Stimulated activated naive B cell treated with anti-CD40 and anti-IgM and Interleukin-4, amounts not matched to agents 10 μg/mL and 1 μg/mL and 100 μg/mL, for 72 hours (primary cell): ENCODE measurements around the gene UTY.

ENCODE experiments used
- ATAC-seq, 2 donors: fragments of 150-1000 bp; cut with Tn5 transposase; replicated peaks; 2 replicates each; pipeline ENCODE4 v1.10.0; 2021; ENCODE audit warnings: moderate library complexity in 1 of 2
- DNase-seq: peaks from one replicate; pipeline ENCODE4 v3.0.0; 2021
- H3K27ac Mint-ChIP-seq: one replicate; pipeline ENCODE4 v1.8.0; 2022; ENCODE audit warnings: mild to moderate bottlenecking, mixed read lengths
- H3K27me3 Mint-ChIP-seq, 2 donors: one replicate each; pipeline ENCODE4 v1.8.0; 2022; ENCODE audit warnings: mixed read lengths in 2 of 2
- H3K36me3 Mint-ChIP-seq, 2 donors: one replicate each; pipeline ENCODE4 v1.8.0; 2022; ENCODE audit warnings: mixed read lengths in 2 of 2, mild to moderate bottlenecking in 1 of 2
- H3K4me1 Mint-ChIP-seq, 2 donors: one replicate each; pipeline ENCODE4 v1.8.0; 2022; ENCODE audit warnings: mixed read lengths in 2 of 2, mild to moderate bottlenecking in 1 of 2
- H3K4me3 Mint-ChIP-seq, 2 donors: one replicate each; pipeline ENCODE4 v1.8.0; 2022; ENCODE audit warnings: mild to moderate bottlenecking in 2 of 2, mixed read lengths in 2 of 2, moderate library complexity in 1 of 2
- H3K9me3 Mint-ChIP-seq, 2 donors: one replicate each; pipeline ENCODE4 v1.8.0; 2022; ENCODE audit warnings: mixed read lengths in 2 of 2, mild to moderate bottlenecking in 1 of 2

Gene UTY

GRCh38 chrY:13363641-13364040 lies 116.2 kb downstream of the UTY start:
- H3K4me3 Mint-ChIP-seq: no peak overlapping the region
- DNase-seq (no peak), ATAC-seq (no peak)
- peaks cover 0 to 20% of the 10 kb centered on the region in 2 donors for H3K4me1 Mint-ChIP-seq
- H3K36me3 Mint-ChIP-seq: peaks cover 0 to 5% of the 10 kb centered on the region in 2 donors
- no peaks in the 10 kb centered on the region for H3K9me3 Mint-ChIP-seq
- H3K27ac Mint-ChIP-seq: no peak overlapping the region
- H3K27me3 Mint-ChIP-seq: no peaks in the 10 kb centered on the region

- Mint-ChIP-seq H3K27ac (no peak overlapping the region), H3K27me3 (no peaks in the 10 kb centered on the region), H3K4me1 (peaks cover 0 to 20% of the 10 kb centered on the region in 2 donors), H3K36me3 (peaks cover 0 to 5% of the 10 kb centered on the region in 2 donors), H3K9me3 (no peaks in the 10 kb centered on the region), H3K4me3 (no peak overlapping the region)
- ATAC-seq (peak in 1 of 2 donors; percentile 70), DNase-seq (no peak)
Measured at GRCh38 chrY:13362662-13363061, 117.2 kb downstream of the UTY start.

- Mint-ChIP-seq H3K27ac (no peak overlapping the region), H3K4me3 (no peak overlapping the region), H3K9me3 (no peaks in the 10 kb centered on the region), H3K4me1 (peaks cover 0 to 20% of the 10 kb centered on the region in 2 donors), H3K36me3 (peaks cover 0 to 5% of the 10 kb centered on the region in 2 donors), H3K27me3 (no peaks in the 10 kb centered on the region)
- ATAC-seq (no peak), DNase-seq (no peak)
Measured at GRCh38 chrY:13361656-13362636, 117.9 kb downstream of the UTY start.

GRCh38 chrY:13351443-13351842 lies 128.4 kb downstream of the UTY start:
- DNase-seq (no peak), ATAC-seq (no peak)
- H3K4me1 Mint-ChIP-seq: peaks cover 0 to 9% of the 10 kb centered on the region in 2 donors
- H3K4me3 Mint-ChIP-seq: no peak overlapping the region
- peaks cover 0 to 13% of the 10 kb centered on the region in 2 donors for H3K36me3 Mint-ChIP-seq
- no peaks in the 10 kb centered on the region for H3K27me3 Mint-ChIP-seq
- H3K27ac Mint-ChIP-seq: no peak overlapping the region
- H3K9me3 Mint-ChIP-seq: no peaks in the 10 kb centered on the region

- DNase-seq (no peak), ATAC-seq (no peak)
- H3K4me1 Mint-ChIP-seq: peaks cover 0 to 16% of the 10 kb centered on the region in 2 donors
- H3K27me3 Mint-ChIP-seq: no peaks in the 10 kb centered on the region
- H3K4me3 Mint-ChIP-seq: no peak overlapping the region
- H3K27ac Mint-ChIP-seq: no peak overlapping the region
- H3K9me3 Mint-ChIP-seq: no peaks in the 10 kb centered on the region
- peaks cover 0 to 12% of the 10 kb centered on the region in 2 donors for H3K36me3 Mint-ChIP-seq
Measured at GRCh38 chrY:13347106-13347505, 132.7 kb downstream of the UTY start.

- H3K4me1 Mint-ChIP-seq: peaks cover 0 to 8% of the 10 kb centered on the region in 2 donors
- H3K27me3 Mint-ChIP-seq: no peaks in the 10 kb centered on the region
- ATAC-seq (no peak), DNase-seq (no peak)
- H3K36me3 Mint-ChIP-seq: peaks cover 0 to 14% of the 10 kb centered on the region in 2 donors
- H3K27ac Mint-ChIP-seq: no peak overlapping the region
- no peak overlapping the region for H3K4me3 Mint-ChIP-seq
- no peaks in the 10 kb centered on the region for H3K9me3 Mint-ChIP-seq
Measured at GRCh38 chrY:13345549-13345948, 134.3 kb downstream of the UTY start.

- H3K4me1 Mint-ChIP-seq: peaks cover 0 to 25% of the 10 kb centered on the region in 2 donors
- H3K36me3 Mint-ChIP-seq: peaks cover 0 to 24% of the 10 kb centered on the region in 2 donors
- no peak overlapping the region for H3K27ac Mint-ChIP-seq
- no peak overlapping the region for H3K4me3 Mint-ChIP-seq
- ATAC-seq: peak in 1 of 2 donors; percentile 79
- no peak for DNase-seq
- H3K27me3 Mint-ChIP-seq: no peaks in the 10 kb centered on the region
- H3K9me3 Mint-ChIP-seq: no peaks in the 10 kb centered on the region
Measured at GRCh38 chrY:13343307-13343946, 136.4 kb downstream of the UTY start.

GRCh38 chrY:13339939-13340338 lies 139.9 kb downstream of the UTY start:
- Mint-ChIP-seq H3K36me3 (peaks cover 0 to 23% of the 10 kb centered on the region in 2 donors), H3K27ac (no peak overlapping the region), H3K4me3 (no peak overlapping the region)

GRCh38 chrY:13339381-13339780 lies 140.5 kb downstream of the UTY start:
- Mint-ChIP-seq H3K27ac (no peak overlapping the region), H3K36me3 (peaks cover 0 to 27% of the 10 kb centered on the region in 2 donors), H3K4me3 (no peak overlapping the region), H3K4me1 (peaks cover 0 to 27% of the 10 kb centered on the region in 2 donors), H3K9me3 (no peaks in the 10 kb centered on the region), H3K27me3 (no peaks in the 10 kb centered on the region)
- ATAC-seq: no peak
- DNase-seq: no peak

More at GRCh38 chrY:13339939-13340338, 139.9 kb downstream of the UTY start:
- Mint-ChIP-seq H3K27me3 (no peaks in the 10 kb centered on the region), H3K9me3 (no peaks in the 10 kb centered on the region), H3K4me1 (peaks cover 0 to 27% of the 10 kb centered on the region in 2 donors)
- no peak for ATAC-seq
- DNase-seq: no peak

- Mint-ChIP-seq H3K4me3 (no peak overlapping the region), H3K36me3 (peaks cover 0 to 31% of the 10 kb centered on the region in 2 donors), H3K9me3 (no peaks in the 10 kb centered on the region), H3K4me1 (peaks cover 0 to 24% of the 10 kb centered on the region in 2 donors), H3K27me3 (no peaks in the 10 kb centered on the region), H3K27ac (no peak overlapping the region)
- ATAC-seq: peak in 1 of 2 donors; percentile 27
- no peak for DNase-seq
Measured at GRCh38 chrY:13338711-13339110, 141.1 kb downstream of the UTY start.

- no peak for DNase-seq
- no peaks in the 10 kb centered on the region for H3K27me3 Mint-ChIP-seq
- H3K27ac Mint-ChIP-seq: no peak overlapping the region
- ATAC-seq: no peak
- peaks cover 0 to 31% of the 10 kb centered on the region in 2 donors for H3K36me3 Mint-ChIP-seq
- no peaks in the 10 kb centered on the region for H3K9me3 Mint-ChIP-seq
- H3K4me3 Mint-ChIP-seq: no peak overlapping the region
- H3K4me1 Mint-ChIP-seq: peaks cover 0 to 22% of the 10 kb centered on the region in 2 donors
Measured at GRCh38 chrY:13337934-13338333, 141.9 kb downstream of the UTY start.

GRCh38 chrY:13333791-13334190 lies 146.0 kb downstream of the UTY start:
- ATAC-seq: no peak
- H3K27ac Mint-ChIP-seq: no peak overlapping the region
- peaks cover 0 to 14% of the 10 kb centered on the region in 2 donors for H3K4me1 Mint-ChIP-seq
- no peaks in the 10 kb centered on the region for H3K9me3 Mint-ChIP-seq
- no peak overlapping the region for H3K4me3 Mint-ChIP-seq
- H3K27me3 Mint-ChIP-seq: no peaks in the 10 kb centered on the region
- no peak for DNase-seq
- H3K36me3 Mint-ChIP-seq: peaks cover 0 to 22% of the 10 kb centered on the region in 2 donors

- DNase-seq (no peak), ATAC-seq (no peak)
- Mint-ChIP-seq H3K4me3 (no peak overlapping the region), H3K36me3 (peaks cover 0 to 21% of the 10 kb centered on the region in 2 donors), H3K4me1 (peaks cover 0 to 9% of the 10 kb centered on the region in 2 donors), H3K27me3 (no peaks in the 10 kb centered on the region), H3K27ac (no peak overlapping the region), H3K9me3 (no peaks in the 10 kb centered on the region)
Measured at GRCh38 chrY:13330651-13331050, 149.2 kb downstream of the UTY start.

GRCh38 chrY:13312966-13313365 lies 166.9 kb downstream of the UTY start:
- Mint-ChIP-seq H3K4me1 (peaks cover 0 to 4% of the 10 kb centered on the region in 2 donors), H3K27me3 (no peaks in the 10 kb centered on the region), H3K36me3 (peaks cover 0 to 11% of the 10 kb centered on the region in 2 donors), H3K27ac (no peak overlapping the region), H3K4me3 (no peak overlapping the region), H3K9me3 (no peaks in the 10 kb centered on the region)
- ATAC-seq (no peak), DNase-seq (no peak)
